Activated CD4-positive, alpha-beta T cell treated with anti-CD3 and anti-CD28 coated beads, Interleukin-2, amount 50 U/mL, for 24 hours (primary cell): ENCODE measurements around the gene DNAH3.
A peak's percentile ranks its signal among the peaks of the same experiment; 100 is the strongest.
"Not testable (repeated sequence)": the region's sequence is repeated elsewhere in the genome, so short reads cannot be mapped to it uniquely, and the experiment has no call there.

Experiments used
- DNase-seq, 2 donors: peaks; one replicate each; pipeline ENCODE4 v3.0.0-alpha.2; 2020; ENCODE audit warnings: low read depth in 1 of 2, low spot score in 1 of 2

Gene DNAH3

GRCh38 chr16:21130811-21131210 lies 19.8 kb downstream of the DNAH3 start:
- DNase-seq: no peak

GRCh38 chr16:21128991-21129390 lies 21.7 kb downstream of the DNAH3 start:
- no peak for DNase-seq

- DNase-seq: no peak
Observed at GRCh38 chr16:21126518-21126917, 24.1 kb downstream of the DNAH3 start.

GRCh38 chr16:21125191-21125590 lies 25.5 kb downstream of the DNAH3 start:
- DNase-seq: no peak

- no peak for DNase-seq
Observed at GRCh38 chr16:21120976-21121520, 29.6 kb downstream of the DNAH3 start.

DNA sequence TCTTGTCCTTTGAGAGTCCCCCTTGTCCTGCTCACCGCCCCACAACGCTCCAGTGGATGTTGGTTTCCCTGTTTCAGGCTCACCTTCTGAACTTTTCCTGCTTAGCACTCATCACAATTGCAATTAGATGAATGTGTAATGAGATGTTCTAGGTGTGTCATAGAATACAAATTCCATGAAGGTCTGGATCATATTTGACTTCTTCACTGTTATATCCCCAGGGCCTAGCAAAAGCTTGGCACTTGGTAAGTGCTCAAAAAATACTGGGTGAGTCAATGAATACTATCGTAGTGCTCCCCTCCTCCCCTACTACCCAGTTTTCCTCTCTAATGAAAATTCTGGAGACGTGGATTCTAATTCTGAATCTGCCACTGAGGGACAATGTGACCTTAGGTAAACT lies 33.1 kb downstream of the DNAH3 start:
- no peak for DNase-seq

DNA sequence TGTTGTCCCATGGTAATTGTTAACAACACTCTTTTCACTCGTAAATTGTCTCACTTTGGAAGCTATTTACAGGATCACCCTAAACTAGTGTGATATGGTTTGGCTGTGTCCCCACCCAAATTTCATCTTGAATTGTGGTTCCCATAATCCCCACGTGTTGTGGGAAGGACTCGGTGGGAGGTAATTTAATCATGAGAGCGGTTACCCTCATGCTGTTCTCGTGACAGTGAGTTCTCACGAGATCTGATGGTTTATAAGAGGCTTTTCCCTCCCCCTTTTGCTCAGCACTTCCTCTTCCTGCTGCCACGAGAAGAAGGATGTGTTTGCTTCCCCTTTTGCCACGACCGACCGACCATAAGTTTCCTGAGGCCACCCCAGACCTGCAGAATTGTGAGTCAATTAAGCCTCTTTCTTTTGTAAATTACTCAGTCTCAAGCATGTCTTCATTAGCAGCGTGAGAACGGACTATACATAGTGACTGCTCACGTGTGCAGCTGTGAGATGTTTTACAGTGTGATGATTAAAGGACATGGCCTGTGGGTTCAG lies 34.4 kb downstream of the DNAH3 start:
- DNase-seq: no peak

GRCh38 chr16:21115551-21115950 lies 35.1 kb downstream of the DNAH3 start:
- DNase-seq: not testable (repeated sequence)

DNA sequence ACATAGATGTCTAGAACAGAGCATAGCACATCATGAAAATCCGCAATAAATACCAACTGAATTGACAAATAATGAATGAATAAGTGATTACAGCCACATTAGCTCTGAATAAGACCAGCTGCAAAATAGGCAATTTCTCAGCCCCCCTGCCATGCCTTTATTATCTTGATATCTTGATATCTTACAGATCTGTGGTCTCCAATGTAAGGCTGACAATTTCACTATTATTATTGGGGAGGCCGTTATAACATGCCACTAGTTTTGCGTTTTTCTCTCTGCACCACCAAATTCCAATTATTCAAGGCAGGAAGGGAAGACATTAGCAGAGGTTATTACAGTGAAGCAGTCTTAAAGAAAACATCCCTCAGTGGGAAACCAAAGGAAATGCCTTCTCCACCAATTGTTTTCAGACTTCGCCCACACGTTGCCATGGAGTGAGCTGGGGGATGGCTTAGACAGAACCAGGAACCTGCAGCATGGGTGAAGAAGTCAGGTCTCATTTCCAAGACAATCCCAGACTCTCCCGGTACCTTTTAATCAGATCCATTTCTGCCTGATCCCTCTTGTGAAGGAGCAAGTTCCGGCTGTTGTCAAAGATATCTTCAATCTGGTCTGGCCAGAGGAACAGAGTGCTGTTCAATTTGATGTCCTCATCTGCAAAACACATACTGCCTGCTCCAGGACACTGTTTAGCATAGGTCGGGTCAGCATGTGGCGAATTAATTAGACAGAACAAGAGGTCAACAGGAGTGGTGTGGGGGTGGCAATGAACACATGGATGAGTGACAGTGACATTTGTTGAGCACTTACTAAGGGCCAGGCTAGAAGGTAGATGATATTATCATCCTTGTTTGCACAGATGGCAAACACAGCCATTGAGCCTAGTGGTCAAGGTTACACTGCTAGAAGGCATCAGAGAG lies 46.4 kb downstream of the DNAH3 start:
- no peak for DNase-seq

GRCh38 chr16:21101631-21102420 lies 48.8 kb downstream of the DNAH3 start:
- DNase-seq: peak in 1 of 2 donors; percentile 8

DNA sequence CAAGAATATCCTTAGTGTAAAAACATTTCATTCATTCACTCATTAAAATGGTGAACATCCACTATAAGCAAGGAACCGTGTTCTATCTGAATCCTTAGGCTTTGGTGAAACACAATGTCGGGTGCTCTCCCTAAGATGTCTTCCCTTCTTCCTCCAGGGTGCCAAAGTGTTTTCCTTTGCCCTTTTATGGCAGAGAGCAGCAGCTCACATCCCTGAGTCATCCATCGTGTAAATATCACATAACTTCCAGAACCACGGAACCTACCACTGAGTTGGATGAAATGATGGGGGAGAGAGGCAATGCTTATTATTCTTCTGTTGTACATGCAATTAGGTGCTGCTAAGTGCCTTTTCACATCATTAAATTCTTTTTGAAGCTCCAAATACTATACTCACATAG lies 50.2 kb downstream of the DNAH3 start:
- DNase-seq: no peak

- no peak for DNase-seq
Observed at GRCh38 chr16:21097151-21097550, 53.5 kb downstream of the DNAH3 start.

- not testable (repeated sequence) for DNase-seq
Observed at GRCh38 chr16:21094719-21095118, 55.9 kb downstream of the DNAH3 start.

DNA sequence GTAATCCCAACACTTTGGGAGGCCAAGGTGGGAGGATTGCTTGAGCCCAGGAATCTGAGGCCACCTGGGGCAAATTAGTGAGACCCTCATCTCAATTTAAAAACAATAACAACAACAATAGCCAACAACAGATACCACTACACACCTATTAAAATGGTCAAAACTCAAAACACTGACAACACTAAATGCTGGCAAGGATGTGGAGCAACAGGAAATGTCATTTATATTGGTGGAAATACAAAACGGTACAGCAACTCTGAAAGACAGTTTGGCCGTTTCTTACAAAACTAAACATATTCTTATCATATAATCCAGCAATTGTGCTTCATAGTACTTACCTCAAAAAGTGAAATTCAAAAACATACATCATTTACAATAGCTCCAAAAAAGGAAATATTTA lies 57.7 kb downstream of the DNAH3 start:
- DNase-seq: no peak

DNA sequence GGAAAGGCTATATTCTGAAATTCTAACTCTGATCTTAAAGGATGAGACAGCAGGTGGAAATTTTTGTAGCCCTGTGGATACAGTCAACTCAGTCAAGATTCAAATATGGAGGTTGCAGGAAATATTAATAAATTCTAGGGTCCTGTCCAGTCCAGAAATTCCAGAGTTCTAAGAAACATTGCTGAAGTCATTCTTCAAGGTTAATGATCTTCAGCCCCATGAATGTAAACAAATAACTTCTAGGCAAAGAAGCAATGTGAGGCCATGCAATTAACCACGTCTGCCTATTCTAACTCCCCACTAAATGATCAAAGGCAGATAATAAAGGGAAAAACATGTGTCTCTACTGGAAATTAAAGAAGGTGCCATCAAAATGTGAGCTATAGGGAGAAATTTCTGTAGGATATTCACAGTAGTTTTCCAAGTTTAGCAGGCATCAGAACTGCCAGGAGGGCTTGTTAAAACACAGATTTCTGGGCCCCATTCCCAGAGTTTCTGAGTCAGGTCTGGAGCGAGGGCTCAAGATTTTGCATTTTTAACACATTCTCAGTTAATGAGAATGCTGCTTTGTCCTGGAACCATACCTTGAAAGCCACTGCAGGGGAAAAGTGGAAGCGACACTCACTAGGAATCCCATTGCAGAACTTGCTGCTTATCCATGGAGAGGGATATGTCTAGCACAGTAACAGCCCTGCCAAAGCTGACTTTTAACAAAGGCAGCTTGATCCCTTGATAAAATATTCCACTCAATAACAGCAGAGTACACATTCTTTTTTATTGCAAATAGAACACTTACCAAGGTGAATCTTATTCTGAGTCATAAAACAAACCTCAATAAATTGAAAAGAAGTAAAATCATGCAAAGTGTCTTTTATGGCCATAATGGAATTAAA lies 61.8 kb downstream of the DNAH3 start:
- no peak for DNase-seq

GRCh38 chr16:21088143-21088542 lies 62.5 kb downstream of the DNAH3 start:
- no peak for DNase-seq

DNA sequence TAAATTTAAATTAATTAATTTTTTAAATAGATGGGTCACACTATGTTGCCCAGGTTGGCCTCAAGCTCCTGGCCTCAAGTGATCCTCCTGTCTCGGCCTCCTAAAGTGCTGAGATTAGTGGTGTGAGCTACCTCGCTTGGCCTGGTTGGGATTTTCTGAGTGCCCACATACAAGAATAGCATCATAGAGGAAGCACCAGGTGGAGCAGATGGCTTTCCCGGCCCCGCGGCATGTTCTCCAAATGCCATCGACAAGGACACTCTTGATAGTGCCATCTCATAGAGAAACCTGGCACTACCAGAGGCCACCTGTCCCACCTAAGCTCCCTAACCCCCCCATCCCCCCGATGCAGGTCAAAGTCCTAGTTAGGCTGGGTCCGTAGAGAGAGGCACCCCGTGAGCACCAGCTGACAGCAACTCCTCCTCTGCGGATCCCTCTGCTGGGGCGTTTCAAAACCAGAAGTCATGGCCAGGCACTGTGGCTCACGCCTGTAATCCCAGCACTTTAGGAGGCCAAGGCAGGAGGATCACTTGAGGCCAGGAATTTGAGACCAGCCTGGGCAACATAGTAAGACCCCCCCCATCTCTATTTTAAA lies 65.9 kb downstream of the DNAH3 start:
- no peak for DNase-seq

GRCh38 chr16:21083729-21084268 lies 66.8 kb downstream of the DNAH3 start:
- peak; percentile 2 to 20 for DNase-seq

GRCh38 chr16:21081329-21081728 lies 69.3 kb downstream of the DNAH3 start:
- no peak for DNase-seq

DNA sequence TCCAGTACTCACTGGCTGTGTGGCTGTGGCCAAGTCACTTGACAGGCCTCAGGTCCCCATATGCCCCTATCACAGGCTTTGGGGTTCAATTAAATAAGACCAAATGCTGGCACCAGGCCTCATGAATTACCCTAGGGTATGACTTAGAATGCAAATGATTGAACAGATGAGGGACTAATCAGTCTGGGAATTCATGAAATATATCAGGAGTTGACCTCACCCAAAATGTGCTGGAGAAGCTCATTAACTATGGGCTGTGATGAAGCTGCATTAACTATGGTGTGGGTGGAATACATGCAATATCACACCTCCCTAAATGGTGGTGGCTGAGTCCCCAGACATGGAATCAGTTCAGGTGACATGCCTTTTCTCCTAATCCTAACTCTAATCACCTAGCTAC lies 72.1 kb downstream of the DNAH3 start:
- DNase-seq: no peak
